GM18951 (cell line): ENCODE results near the gene GPR68.

Experiments used
- POLR2A ChIP-seq: IDR thresholded peaks from 4 replicates; pipeline ENCODE4 v1.6.1; 2011; ENCODE audit warnings: mild to moderate bottlenecking; ENCODE audit not compliant: insufficient read length, insufficient read depth; ENCODE audit errors: extremely low read depth
- in situ Hi-C: fragments of 300-500 bp; cut with MboI; formaldehyde crosslinking; loops from one replicate; pipeline ENCODE4 v1.12.0; 2022; ENCODE audit warnings: low sequenced_read_pairs, mixed read lengths, inconsistent platforms; ENCODE audit not compliant: unreplicated experiment

Gene GPR68

GRCh38 chr14:91282954-91283645, 38.6 kb upstream of the GPR68 start:
- in situ Hi-C loops = loop anchor here (25.0 kb wide), 1 partner anchor 371 kb away; no protein-coding TSS in a partner anchor
- no peak for TF ChIP-seq POLR2A

DNA sequence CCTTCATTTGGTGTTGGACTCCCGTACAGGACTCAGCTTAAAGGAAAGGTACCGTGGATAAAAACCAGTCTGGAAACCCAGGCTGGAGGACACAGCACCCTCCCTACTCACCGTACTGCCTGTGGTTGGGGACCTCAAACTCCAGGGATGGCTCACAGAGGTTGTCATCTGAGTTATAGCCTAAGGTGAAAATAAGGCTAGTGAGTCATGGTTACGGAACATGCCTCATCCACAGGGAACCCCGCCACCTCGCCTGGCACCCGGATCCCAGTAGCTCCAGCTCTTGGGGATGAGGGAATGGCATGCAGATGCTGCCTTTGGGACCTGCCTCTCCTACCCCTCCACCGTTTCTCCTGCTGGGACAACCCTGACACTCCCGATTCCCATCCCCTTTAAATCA, 36.8 kb upstream of the GPR68 start:
- in situ Hi-C loops = loop anchor here (25.0 kb wide), 1 partner anchor 369 kb away; no protein-coding TSS in a partner anchor
- no peak for TF ChIP-seq POLR2A

DNA sequence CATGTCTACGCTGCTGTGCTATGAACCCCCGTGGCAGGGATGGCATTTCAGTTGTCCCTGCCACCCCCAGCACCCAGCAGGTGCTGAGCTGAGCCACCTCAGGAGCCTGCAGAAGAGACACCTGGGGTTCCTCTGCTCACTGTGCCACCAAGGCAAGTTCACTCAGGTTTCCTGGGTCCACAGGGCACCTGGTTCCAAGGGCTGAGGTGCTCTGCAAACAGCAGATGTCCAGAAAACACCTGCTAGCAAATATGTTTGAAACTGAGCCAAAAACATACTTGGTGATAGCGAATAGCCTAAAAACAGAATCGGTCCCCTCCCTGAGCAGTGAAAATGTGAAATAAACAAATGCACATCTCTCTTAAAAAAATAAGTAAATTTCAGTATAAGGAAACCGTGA, 35.6 kb upstream of the GPR68 start:
- in situ Hi-C loops = loop anchor here (25.0 kb wide), 1 partner anchor 368 kb away; no protein-coding TSS in a partner anchor
- no peak for TF ChIP-seq POLR2A

DNA sequence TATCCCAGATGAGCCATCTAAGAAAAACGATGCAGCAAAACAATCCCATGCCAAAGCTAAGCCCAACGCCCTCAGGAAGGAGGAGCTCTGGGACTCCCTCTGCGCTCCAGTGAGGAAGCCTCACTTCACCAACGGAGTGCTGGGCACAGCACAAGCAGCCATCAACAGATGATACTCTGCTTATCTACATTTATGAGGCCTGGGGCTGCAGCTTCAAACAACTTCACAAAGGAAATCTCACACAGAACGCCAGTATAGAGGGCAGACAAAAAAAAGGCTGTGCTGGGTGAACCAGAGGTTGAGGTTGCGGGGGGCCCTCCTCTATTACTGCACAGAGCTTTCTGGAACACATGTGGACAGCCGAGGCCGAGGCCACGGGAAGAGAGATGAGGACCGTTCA, 34.9 kb upstream of the GPR68 start:
- in situ Hi-C loops = loop anchor here (25.0 kb wide), 1 partner anchor 367 kb away; no protein-coding TSS in a partner anchor
- TF ChIP-seq POLR2A = no peak

DNA sequence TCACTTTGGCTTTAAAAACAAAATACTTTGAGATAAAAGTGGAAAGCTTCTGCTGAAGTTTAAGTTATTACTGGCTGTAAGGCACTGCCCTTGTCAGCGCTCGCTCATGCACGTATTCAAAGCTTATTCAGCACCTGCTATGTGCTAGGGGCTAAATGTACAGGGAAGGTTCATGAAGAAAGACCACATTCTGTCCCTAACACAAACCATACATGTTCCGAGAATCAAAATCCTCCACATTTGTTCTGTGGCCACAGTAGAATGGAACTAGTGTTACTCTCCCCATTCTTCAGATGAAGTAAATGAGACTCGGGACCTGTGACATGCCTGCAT, 33.8 kb upstream of the GPR68 start:
- in situ Hi-C loops = loop anchor here (25.0 kb wide), 1 partner anchor 366 kb away; no protein-coding TSS in a partner anchor

GRCh38 chr14:91277546-91278382, 33.3 kb upstream of the GPR68 start:
- in situ Hi-C loops = loop anchor here (25.0 kb wide), 1 partner anchor 365 kb away; no protein-coding TSS in a partner anchor
- TF ChIP-seq POLR2A = no peak

More for the DNA sequence above, 33.8 kb upstream of the GPR68 start:
- no peak for TF ChIP-seq POLR2A

DNA sequence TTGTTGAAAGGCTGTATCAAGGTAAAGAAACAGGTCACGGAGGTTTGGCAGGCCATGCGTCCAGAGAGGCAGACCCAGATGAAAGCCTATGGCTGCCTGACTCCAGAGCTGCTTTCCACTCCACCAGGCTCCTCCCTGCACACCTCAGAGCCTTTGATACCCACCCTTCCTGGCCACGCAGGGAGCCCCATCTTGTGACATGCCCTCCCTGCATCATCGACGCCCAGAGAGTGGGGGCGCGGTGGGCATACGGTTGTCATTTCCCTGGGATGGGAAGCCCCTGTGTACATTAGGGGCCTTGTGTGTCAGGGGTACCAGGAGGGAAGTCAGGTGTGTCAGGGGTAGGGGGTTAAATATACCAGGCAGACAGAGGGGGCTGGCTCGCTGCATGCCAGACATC, 30.3 kb upstream of the GPR68 start:
- no peak for TF ChIP-seq POLR2A
- in situ Hi-C loops = loop anchor here (25.0 kb wide), 1 partner anchor 362 kb away; no protein-coding TSS in a partner anchor

DNA sequence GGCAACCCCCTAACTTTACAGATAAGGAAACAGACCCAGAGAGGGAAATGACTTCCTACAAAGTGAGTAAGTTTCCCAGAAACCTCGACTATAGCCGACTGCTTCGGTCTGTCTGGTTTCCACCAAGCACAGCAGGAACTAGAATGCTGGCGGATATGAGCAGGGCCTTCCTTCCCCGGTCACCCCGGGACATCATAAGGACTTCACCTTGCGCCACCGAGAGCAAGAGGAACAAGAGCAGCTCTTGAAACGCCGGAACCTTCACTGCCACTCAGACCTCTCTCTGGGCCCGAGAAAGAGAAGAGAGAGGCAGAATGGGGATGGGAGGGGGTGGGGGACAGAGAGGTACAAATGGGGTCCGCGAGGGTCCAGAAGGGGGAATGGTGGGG, 29.4 kb upstream of the GPR68 start:
- in situ Hi-C loops = no loop called here
- TF ChIP-seq POLR2A = no peak

GRCh38 chr14:91273273-91273884, 28.9 kb upstream of the GPR68 start:
- in situ Hi-C loops = no loop called here
- TF ChIP-seq POLR2A = no peak

DNA sequence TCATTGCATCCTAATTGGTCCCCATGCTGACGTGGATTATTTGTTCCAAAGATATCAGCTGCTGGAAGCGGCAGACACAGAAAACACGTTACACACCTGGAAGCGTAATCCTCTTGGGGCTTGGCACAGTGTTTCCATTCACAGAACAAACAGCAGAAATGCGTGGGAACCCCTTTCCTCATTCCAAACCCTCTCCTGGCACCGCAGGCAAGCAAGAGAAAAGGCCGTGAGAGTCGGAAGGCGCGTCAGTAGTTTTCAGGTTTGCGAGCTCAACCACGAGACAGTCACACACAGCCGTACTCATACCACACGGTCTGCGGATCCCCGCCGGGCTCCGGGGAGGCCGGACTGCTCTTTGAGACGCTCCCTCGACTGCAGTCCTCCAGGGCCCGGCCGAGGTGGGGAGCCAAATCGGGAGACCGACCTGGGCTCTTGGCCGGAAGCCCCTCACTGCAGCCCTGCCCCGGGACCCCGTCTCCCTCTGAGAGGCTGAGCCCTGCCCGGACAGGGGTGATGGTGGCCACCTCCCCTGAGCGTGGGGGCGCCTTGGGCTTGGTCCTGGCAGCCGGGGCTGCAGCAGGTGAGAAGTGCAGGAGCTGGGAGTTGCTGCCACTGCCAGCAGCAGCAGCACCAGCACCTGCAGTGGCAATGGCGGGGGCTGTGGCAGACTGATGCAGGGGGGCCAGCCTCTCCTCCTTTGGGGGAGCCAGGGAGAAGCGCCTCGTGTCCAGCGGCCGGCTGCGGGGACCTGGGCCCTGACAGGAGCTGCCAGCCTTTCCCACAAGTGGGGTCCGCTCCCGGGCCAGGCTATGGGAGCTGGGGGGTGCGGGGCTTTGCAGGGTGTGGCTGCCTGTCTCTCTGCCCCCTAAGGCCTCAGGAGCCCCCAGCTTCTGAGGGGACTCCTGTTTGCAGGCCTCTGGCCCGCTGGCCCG, 28.1 kb upstream of the GPR68 start:
- in situ Hi-C loops = no loop called here
- no peak for TF ChIP-seq POLR2A

DNA sequence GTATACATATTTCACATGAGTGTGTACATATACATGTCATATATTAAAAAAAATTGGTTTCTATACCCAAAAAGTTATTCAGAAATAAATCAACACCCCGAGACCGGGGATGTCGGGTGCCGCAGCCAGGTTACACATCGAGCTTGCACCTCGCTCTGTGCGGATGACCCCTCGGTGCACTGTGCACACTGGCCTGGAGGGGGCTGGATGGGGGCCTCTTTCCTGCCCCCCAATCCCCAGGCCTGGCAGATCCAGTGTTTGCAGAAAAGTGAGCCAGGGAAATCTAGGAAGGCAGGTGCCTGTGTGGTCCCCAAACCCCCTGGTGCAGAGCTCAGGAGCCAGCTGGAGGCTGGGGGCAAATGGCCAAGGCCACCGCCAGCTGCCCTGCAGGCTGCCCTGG, 27.1 kb upstream of the GPR68 start:
- no peak for TF ChIP-seq POLR2A
- in situ Hi-C loops = no loop called here

DNA sequence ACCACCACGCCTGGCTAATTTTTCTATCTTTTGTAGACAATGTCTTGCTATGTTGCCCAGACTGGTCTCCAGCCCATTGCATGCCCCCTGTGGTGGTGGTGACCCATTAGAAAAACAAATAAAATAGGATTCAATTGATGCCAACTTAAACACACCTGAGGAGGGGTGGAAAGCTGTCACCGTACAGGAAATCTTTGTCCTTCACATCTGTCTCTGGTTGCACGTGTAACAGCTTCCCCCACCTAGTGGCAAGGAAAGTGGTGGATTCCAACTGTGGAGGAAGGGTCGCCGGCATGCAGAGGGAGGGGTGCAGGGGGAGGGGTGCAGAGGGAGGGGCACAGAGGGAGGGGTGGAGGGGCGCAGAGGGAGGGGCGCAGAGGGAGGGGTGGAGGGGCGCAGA, 26.1 kb upstream of the GPR68 start:
- TF ChIP-seq POLR2A = no peak
- in situ Hi-C loops = no loop called here

DNA sequence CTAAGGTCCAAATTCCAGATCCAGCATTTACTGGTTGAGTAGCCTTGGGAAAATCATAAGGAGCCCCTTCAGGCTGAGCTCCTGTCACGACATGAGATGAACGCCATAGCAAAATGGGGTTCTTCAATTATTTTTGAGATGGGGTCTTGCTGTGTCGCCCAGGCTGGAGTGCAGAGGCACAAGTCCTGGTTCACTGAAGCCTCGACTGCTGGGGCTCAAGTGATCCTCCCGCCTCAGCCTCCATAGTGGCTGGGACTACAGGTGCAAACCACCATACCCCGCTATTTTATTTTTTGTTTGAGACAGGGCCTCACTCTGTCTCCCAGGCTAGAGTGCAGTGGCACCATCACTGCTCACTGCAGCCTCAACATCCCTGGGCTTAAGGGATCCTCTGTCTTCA, 25.7 kb upstream of the GPR68 start:
- no peak for TF ChIP-seq POLR2A
- in situ Hi-C loops = no loop called here
